ENCODE measurements around the gene PRUNE1.

The PRUNE1 gene

GRCh38 chr1:150976879-150977694 is 31.2 kb upstream of the PRUNE1 start:
- peak; percentile 58 to 69 for DNase-seq (ENCODE audit: low read depth in 2 of 2)

GRCh38 chr1:150979092-150980056 is 28.9 kb upstream of the PRUNE1 start:
- peak; percentile 81 to 86 for DNase-seq (ENCODE audit: low read depth in 2 of 2)

- DNase-seq (ENCODE audit: low read depth in 2 of 2) = no peak
Observed at GRCh38 chr1:150981177-150981804, 27.0 kb upstream of the PRUNE1 start.

DNA sequence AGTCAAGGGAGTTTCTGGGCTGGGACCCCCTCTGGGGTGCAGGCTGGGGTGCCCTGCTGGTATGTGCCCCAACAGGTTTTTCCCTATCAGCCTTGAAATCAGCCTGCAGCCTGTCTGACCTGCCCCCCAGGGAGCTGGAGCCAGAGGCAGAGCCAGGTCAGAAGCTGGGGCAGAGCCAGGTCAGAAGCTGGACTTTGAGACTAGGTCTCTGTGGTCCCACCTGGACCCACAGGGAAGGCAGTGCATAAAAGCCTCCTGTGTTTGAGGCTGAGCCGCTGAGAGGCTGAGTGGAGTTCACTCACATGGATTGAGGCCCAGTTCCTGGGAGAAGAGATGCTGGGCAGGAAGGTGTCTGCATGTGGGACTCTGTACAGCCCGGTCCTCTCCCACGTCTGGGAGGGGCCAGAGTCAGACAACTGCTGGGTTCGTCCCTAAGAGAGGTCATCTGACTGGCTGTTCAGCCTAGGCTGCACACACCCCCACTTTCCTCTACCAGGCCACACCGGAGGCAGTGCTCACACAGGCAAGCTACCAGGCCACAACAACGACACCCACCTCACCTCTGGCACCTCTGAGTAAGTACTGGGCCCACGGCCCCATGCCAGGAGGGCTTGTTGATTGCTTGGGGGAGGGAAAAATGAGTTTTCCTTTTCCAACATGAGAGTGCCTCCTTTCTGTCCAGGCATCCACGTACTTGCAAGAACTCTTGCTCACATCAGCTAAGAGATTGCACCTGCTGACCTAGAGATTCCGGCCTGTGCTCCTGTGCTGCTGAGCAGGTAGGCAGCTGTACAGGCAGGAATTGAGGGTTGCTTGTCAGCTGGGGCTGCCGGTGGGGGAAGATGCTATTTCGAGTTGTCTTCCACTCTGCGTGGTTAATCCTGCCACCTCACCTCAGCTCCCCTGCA is 26.2 kb upstream of the PRUNE1 start, which contains the start of gene ANXA9:
Gene ANXA9 (plus strand): TSS at position 488 of the 908 bp plus-strand sequence. CDS start 814 bp downstream, outside the sequence.
- DNase-seq (ENCODE audit: low read depth in 2 of 2) = no peak

DNA sequence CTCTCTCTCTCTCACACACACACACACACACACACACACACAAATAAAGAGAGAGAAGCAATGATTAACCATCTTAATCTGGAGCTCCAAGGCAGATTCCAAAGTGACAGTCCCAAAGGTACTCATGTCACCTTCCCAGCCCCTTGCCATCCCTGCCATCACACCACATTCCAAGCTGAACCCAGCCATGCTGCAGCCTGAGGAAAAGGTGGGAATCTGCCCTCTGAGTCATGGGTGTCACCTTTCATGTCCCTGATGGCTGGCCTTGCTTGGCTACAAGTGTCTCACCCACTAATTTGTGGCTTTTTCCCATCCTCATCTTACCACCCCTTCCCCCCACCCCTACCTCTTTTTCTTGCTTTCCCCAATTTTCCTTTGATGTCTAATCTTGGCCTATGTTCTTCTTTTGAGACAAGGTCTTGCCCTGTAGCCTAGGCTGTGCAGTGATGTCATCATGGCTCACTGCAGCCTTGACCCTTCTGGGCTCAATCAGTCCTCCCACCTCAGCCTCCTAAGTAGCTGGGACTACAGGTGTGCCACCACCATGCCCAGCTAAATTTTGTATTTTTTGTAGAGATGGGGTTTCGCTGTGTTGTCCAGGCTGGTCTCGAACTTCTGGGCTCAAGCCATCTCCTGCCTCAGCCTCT is 22.9 kb upstream of the PRUNE1 start:
- no peak for DNase-seq (ENCODE audit: low read depth in 2 of 2)

DNA sequence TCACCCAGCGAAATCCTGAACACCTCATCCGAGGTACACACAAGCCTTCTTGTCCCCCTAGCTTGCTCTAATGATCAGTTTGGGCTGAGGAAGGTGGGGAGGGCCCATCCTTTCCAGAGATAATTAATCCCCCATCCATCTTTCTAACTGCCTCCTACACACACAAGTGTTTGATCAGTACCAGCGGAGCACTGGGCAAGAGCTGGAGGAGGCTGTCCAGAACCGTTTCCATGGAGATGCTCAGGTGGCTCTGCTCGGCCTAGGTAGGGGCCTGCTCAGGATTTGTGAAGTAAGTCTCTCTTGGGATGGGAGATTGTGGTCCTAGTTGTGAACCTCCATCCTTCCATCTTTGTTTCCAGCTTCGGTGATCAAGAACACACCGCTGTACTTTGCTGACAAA is 20.3 kb upstream of the PRUNE1 start:
- DNase-seq (ENCODE audit: low read depth in 2 of 2) = no peak

DNA sequence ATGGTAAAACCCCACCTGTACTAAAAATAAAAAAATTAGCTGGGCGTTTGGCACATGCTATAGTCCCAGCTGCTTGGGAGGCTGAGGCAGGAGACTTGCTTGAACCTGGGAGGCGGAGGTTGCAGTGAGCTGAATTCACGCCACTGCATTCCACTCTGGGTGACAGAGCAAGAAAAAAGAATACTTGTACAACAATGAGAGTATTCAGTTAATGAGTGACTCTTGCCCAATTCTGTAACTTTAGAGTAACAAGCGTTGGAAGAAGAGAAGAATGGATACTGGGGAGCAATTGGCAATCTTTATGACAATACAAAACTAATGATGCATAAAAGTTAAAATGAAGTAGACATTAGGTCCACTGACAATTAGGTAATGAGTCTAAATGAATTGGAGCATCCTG is 15.6 kb upstream of the PRUNE1 start:
- no peak for DNase-seq (ENCODE audit: low read depth in 2 of 2)

- no peak for DNase-seq (ENCODE audit: low read depth in 2 of 2)
Observed at GRCh38 chr1:150994248-150994647, 14.0 kb upstream of the PRUNE1 start.

DNA sequence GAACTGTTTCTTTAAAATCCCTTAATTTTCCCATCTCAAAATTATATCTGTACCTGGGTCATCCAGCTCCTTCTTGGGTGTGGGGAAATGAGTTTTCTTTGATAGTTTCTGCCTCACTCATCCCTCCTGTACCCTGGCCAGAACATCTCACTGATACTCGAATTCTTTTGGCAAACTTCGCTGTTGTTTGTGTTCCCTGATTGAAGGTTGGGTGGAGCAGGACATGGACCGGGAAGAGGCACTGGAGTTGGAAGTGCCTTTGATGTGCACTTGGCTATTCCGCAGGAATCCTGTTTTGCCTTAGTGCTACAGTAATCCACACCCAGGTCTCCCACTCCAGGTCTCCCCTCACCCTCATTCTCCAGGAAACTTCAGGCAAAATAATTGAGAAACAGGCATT is 12.8 kb upstream of the PRUNE1 start:
- DNase-seq (ENCODE audit: low read depth in 2 of 2) = no peak

GRCh38 chr1:150995896-150996295 is 12.4 kb upstream of the PRUNE1 start:
- DNase-seq (ENCODE audit: low read depth in 2 of 2) = no peak

DNA sequence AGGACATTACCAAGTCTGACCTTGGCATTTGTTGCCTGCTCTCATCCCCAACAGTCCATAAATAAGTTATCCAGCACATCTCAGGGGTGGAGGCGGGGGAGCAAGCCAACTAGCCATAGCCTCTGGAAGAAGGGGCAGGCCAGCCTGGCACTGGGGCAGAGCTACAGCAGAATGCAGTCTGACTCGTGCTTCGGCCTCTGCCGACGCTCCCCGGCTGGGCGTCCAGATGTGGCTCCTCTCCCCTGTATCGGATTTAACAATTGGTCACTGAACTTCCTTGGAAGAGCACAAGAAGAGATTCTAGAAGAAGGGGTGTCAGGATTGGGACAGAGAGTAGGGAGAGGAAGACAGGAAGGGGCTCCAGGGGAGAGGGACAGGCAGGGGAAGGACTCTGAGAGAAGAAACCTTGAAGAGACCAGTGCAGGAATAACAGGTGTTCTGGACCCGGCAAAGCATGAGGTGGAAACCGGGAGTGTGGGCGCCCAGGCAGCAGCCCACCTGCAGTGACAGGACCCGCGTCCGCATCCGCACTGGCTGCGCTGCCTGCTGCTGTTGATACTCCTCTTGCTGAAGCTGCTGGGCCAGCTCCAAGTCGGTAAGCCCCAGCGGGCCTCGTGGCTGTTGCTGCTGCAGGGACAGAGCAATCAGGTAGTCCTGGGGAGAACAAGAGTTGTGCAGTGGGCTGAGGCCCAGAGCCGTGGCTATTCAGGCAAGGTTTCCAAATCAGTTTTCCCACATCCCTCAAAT is 10.9 kb upstream of the PRUNE1 start:
- no peak for DNase-seq (ENCODE audit: low read depth in 2 of 2)

- DNase-seq (ENCODE audit: low read depth in 2 of 2) = no peak
Observed at GRCh38 chr1:150997949-150998348, 10.3 kb upstream of the PRUNE1 start.

- DNase-seq (ENCODE audit: low read depth in 2 of 2) = no peak
Observed at GRCh38 chr1:150999051-150999674, 9.1 kb upstream of the PRUNE1 start.

- no peak for DNase-seq (ENCODE audit: low read depth in 2 of 2)
Observed at GRCh38 chr1:150999926-151000325, 8.3 kb upstream of the PRUNE1 start.

DNA sequence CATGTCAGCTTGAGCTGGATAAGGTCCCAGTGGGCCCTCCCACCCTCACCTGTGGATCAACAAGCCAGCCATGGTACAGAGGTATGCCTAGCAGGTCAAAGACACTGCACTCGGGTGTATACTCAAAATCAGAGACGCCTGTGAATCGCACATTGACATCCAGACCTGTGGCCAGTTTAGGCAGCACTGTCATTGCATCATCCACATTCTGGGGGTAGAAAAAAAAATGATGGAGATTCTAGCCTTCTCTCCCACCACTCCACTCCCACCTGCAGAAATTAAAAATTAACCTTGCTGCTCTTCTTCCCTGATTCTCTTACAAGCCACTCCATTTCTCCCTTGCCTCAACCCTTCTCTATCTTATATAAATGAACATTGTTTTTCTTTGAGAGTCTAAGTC is 7.8 kb upstream of the PRUNE1 start:
- DNase-seq (ENCODE audit: low read depth in 2 of 2) = no peak

- DNase-seq (ENCODE audit: low read depth in 2 of 2) = no peak
Observed at GRCh38 chr1:151001602-151002001, 6.6 kb upstream of the PRUNE1 start.

DNA sequence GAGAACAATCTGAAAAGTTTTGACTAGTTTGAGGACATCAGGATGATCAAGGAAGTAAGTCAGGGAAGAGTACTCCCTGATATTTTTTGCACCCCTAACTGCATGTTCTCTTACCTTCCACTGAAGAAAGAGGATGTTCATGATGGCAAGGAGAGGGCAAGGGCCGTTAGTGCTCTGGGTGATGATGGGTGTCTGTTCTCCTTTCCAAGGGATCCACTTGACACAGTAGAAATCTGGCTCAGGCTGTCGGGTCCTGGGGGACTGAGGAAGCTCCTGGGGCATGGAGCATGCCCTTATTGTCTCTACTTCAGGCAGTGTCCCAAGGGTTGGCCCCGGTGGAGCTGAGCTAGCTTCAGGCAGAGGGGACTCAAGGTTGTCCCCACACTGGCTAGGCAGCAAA is 6.2 kb upstream of the PRUNE1 start:
- no peak for DNase-seq (ENCODE audit: low read depth in 2 of 2)

DNA sequence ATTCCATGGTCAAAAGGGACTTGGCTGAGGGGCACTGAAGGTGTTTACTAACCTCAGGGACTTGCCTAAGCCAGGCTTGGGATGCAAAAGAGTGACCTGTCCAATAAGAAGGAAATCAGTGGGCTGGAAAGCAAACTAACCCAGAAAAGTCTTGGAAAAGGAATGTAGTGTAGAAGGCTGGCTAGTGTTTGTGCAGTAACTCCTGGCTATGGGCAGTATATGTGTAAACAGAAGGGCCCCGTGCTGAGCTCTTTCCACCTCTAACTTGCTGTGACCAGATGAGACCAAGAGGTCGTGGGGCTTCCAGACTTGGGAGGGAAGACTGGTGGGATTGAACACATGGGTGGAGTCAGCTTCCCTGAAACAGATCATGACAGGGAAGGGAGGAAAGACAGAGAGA is 5.6 kb upstream of the PRUNE1 start:
- DNase-seq (ENCODE audit: low read depth in 2 of 2) = no peak

- no peak for DNase-seq (ENCODE audit: low read depth in 2 of 2)
Observed at GRCh38 chr1:151003180-151003579, 5.1 kb upstream of the PRUNE1 start.

Data from stimulated activated CD4-positive, alpha-beta T cell treated with anti-CD3 and anti-CD28 coated beads, Interleukin-4, amount 100 ng/mL, for 48 hours (primary cell).